Measurements from ENCODE around the gene MYLK2.

GRCh38 chr20:31839782-31840487 is 20.8 kb downstream of the MYLK2 start:
- no peak for TF ChIP-seq OSR1 (CRISPR knock-in tag; IDR thresholded peaks at IDR 0.05)
- no peak for TF ChIP-seq RARB (CRISPR knock-in tag; IDR thresholded peaks at IDR 0.05)
- TF ChIP-seq ISL1 (CRISPR knock-in tag; IDR thresholded peaks at IDR 0.05): no peak
- TF ChIP-seq ESRRG (CRISPR knock-in tag; IDR thresholded peaks at IDR 0.05): no peak
- no peak for TF ChIP-seq ZC3H10 (CRISPR knock-in tag; IDR thresholded peaks at IDR 0.05)
- TF ChIP-seq BACH2 (CRISPR knock-in tag; IDR thresholded peaks at IDR 0.05; ENCODE audit: borderline replicate concordance): no peak
- no peak for TF ChIP-seq TCF4 (CRISPR knock-in tag; IDR thresholded peaks at IDR 0.05; ENCODE audit: borderline replicate concordance)
- TF ChIP-seq CSRNP3 (CRISPR knock-in tag; IDR thresholded peaks at IDR 0.05): no peak
- TF ChIP-seq GLIS3 (CRISPR knock-in tag; IDR thresholded peaks at IDR 0.05): no peak
- no peak for TF ChIP-seq PATZ1 (CRISPR knock-in tag; IDR thresholded peaks at IDR 0.05; ENCODE audit: borderline replicate concordance)

Data from SK-N-SH treated with all-trans-retinoic acid at 6 μM for 48 hours (cell line).